GM18951 (cell line): Measurements from ENCODE around the gene SYNE2.

Source experiments
- POLR2A ChIP-seq: IDR thresholded peaks from 4 replicates; pipeline ENCODE4 v1.6.1; 2011; ENCODE audit warnings: mild to moderate bottlenecking; ENCODE audit not compliant: insufficient read length, insufficient read depth; ENCODE audit errors: extremely low read depth
- in situ Hi-C: fragments of 300-500 bp; cut with MboI; formaldehyde crosslinking; loops from one replicate; pipeline ENCODE4 v1.12.0; 2022; ENCODE audit warnings: low sequenced_read_pairs, mixed read lengths, inconsistent platforms; ENCODE audit not compliant: unreplicated experiment

The SYNE2 gene

GRCh38 chr14:64059454-64060198, 206.8 kb downstream of the SYNE2 start:
- TF ChIP-seq POLR2A: no peak
- in situ Hi-C loops: no loop called here

GRCh38 chr14:64060199-64060545, 207.4 kb downstream of the SYNE2 start:
- TF ChIP-seq POLR2A: no peak
- in situ Hi-C loops: no loop called here

GRCh38 chr14:64060648-64061096, 207.9 kb downstream of the SYNE2 start:
- in situ Hi-C loops: no loop called here
- no peak for TF ChIP-seq POLR2A

GRCh38 chr14:64061115-64061514, 208.3 kb downstream of the SYNE2 start:
- TF ChIP-seq POLR2A: no peak
- in situ Hi-C loops: no loop called here

GRCh38 chr14:64061706-64062105, 208.9 kb downstream of the SYNE2 start:
- in situ Hi-C loops: no loop called here
- no peak for TF ChIP-seq POLR2A

GRCh38 chr14:64062381-64063115, 209.7 kb downstream of the SYNE2 start:
- in situ Hi-C loops: no loop called here
- no peak for TF ChIP-seq POLR2A

- TF ChIP-seq POLR2A: no peak
- in situ Hi-C loops: no loop called here
These were observed 211.6 kb downstream of the SYNE2 start for GRCh38 chr14:64064447-64064846.

GRCh38 chr14:64069634-64070359, 217.0 kb downstream of the SYNE2 start:
- TF ChIP-seq POLR2A: no peak
- in situ Hi-C loops: no loop called here

GRCh38 chr14:64074961-64075612, 222.3 kb downstream of the SYNE2 start:
- no peak for TF ChIP-seq POLR2A
- in situ Hi-C loops: no loop called here

GRCh38 chr14:64075613-64076005, 222.8 kb downstream of the SYNE2 start:
- in situ Hi-C loops: no loop called here
- no peak for TF ChIP-seq POLR2A

GRCh38 chr14:64080452-64080851, 227.6 kb downstream of the SYNE2 start:
- no peak for TF ChIP-seq POLR2A
- in situ Hi-C loops: no loop called here

GRCh38 chr14:64081174-64081746, 228.5 kb downstream of the SYNE2 start:
- in situ Hi-C loops: no loop called here
- no peak for TF ChIP-seq POLR2A

GRCh38 chr14:64082837-64083236, 230.0 kb downstream of the SYNE2 start:
- in situ Hi-C loops: no loop called here
- no peak for TF ChIP-seq POLR2A
